H9 (cell line): Measurements from ENCODE around the gene TMEM229B. TPM values are rescaled to one million over a fixed set of nuclear protein-coding genes. Genes with fewer than 3 reads are reported as not detected.

Experiments
- DNase-seq: peaks from one replicate; pipeline ENCODE4 v3.0.0-alpha.2; 2017
- H2AFZ ChIP-seq: one replicate; pipeline ENCODE4 v1.6.1; 2013; ENCODE audit warnings: mild to moderate bottlenecking, low read length, control low read depth, moderate library complexity
- H2AK5ac ChIP-seq: 2 replicates; pipeline ENCODE4 v1.6.1; 2013; ENCODE audit warnings: low read length, control low read depth, mixed read lengths; ENCODE audit not compliant: insufficient read length
- H2BK120ac ChIP-seq: one replicate; pipeline ENCODE4 v1.6.1; 2013; ENCODE audit warnings: low read depth, mild to moderate bottlenecking, low read length, control low read depth, inconsistent platforms; ENCODE audit not compliant: poor library complexity, severe bottlenecking
- H2BK12ac ChIP-seq: 2 replicates; pipeline ENCODE4 v1.6.1; 2013; ENCODE audit warnings: low read length, control low read depth, mixed read lengths, low read depth; ENCODE audit not compliant: insufficient read length
- H2BK15ac ChIP-seq: 2 replicates; pipeline ENCODE4 v1.6.1; 2013; ENCODE audit warnings: low read depth, low read length, control low read depth
- H2BK20ac ChIP-seq: one replicate; pipeline ENCODE4 v1.6.1; 2013; ENCODE audit warnings: low read depth, mild to moderate bottlenecking, low read length, control low read depth, inconsistent platforms; ENCODE audit not compliant: poor library complexity, severe bottlenecking
- H2BK5ac ChIP-seq: 2 replicates; pipeline ENCODE4 v1.6.1; 2013; ENCODE audit warnings: low read length, control low read depth, mixed read lengths; ENCODE audit not compliant: insufficient read length
- H3K14ac ChIP-seq: 2 replicates; pipeline ENCODE4 v1.6.1; 2013; ENCODE audit warnings: low read length, control low read depth; ENCODE audit not compliant: insufficient read depth
- H3K18ac ChIP-seq: 2 replicates; pipeline ENCODE4 v1.6.1; 2013; ENCODE audit warnings: low read depth, mild to moderate bottlenecking, mixed read lengths, low read length, control low read depth; ENCODE audit not compliant: insufficient read length
- H3K23ac ChIP-seq: 2 replicates; pipeline ENCODE4 v1.6.1; 2013; ENCODE audit warnings: low read length, control low read depth, mixed read lengths, low read depth; ENCODE audit not compliant: insufficient read length
- H3K23me2 ChIP-seq: 2 replicates; pipeline ENCODE4 v1.6.1; 2013; ENCODE audit warnings: low read depth, mild to moderate bottlenecking, mixed read lengths, low read length, control low read depth; ENCODE audit not compliant: insufficient read length, poor library complexity, severe bottlenecking
- H3K27ac ChIP-seq: 2 replicates; pipeline ENCODE4 v1.5.1; 2013; ENCODE audit warnings: low read length, control low read depth, mixed read lengths, low read depth; ENCODE audit not compliant: insufficient read length
- H3K27me3 ChIP-seq: 2 replicates; pipeline ENCODE4 v1.6.1; 2013; ENCODE audit warnings: low read length, control low read depth, inconsistent platforms; ENCODE audit not compliant: insufficient read depth
- H3K4ac ChIP-seq: 2 replicates; pipeline ENCODE4 v1.6.1; 2013; ENCODE audit warnings: low read depth, mild to moderate bottlenecking, control low read depth, inconsistent platforms, low read length, moderate library complexity
- H3K4me1 ChIP-seq: 2 replicates; pipeline ENCODE4 v1.6.1; 2013; ENCODE audit warnings: low read length, control low read depth, inconsistent platforms; ENCODE audit not compliant: insufficient read depth
- H3K4me2 ChIP-seq: 2 replicates; pipeline ENCODE4 v1.6.1; 2013; ENCODE audit warnings: low read length, control low read depth, mixed read lengths; ENCODE audit not compliant: insufficient read length, insufficient read depth
- H3K56ac ChIP-seq: 2 replicates; pipeline ENCODE4 v1.6.1; 2013; ENCODE audit warnings: low read depth, mild to moderate bottlenecking, mixed read lengths, low read length, control low read depth; ENCODE audit not compliant: insufficient read length
- H3K79me1 ChIP-seq: 2 replicates; pipeline ENCODE4 v1.6.1; 2013; ENCODE audit warnings: low read depth, mild to moderate bottlenecking, moderate library complexity, low read length, control low read depth, inconsistent platforms; ENCODE audit not compliant: insufficient read depth, poor library complexity, severe bottlenecking
- H3K79me2 ChIP-seq: 2 replicates; pipeline ENCODE4 v1.6.1; 2013; ENCODE audit warnings: low read length, control low read depth, inconsistent platforms; ENCODE audit not compliant: insufficient read depth
- H3K9ac ChIP-seq: 2 replicates; pipeline ENCODE4 v1.6.1; 2013; ENCODE audit warnings: low read length, control low read depth, mixed read lengths; ENCODE audit not compliant: insufficient read length; ENCODE audit errors: extremely low read depth
- H3K9me3 ChIP-seq: one replicate; pipeline ENCODE4 v1.6.1; 2013; ENCODE audit warnings: low read depth, low read length, inconsistent platforms; ENCODE audit not compliant: control insufficient read depth
- H3T11ph ChIP-seq: one replicate; pipeline ENCODE4 v1.6.1; 2013; ENCODE audit warnings: mild to moderate bottlenecking, low read length, control low read depth, inconsistent platforms
- H4K20me1 ChIP-seq: one replicate; pipeline ENCODE4 v1.6.1; 2013; ENCODE audit not compliant: control insufficient read depth, insufficient read length, insufficient read depth
- H4K5ac ChIP-seq: 2 replicates; pipeline ENCODE4 v1.6.1; 2013; ENCODE audit warnings: low read depth, mild to moderate bottlenecking, mixed read lengths, low read length, control low read depth; ENCODE audit not compliant: insufficient read length
- H4K8ac ChIP-seq: replicated peaks from 2 replicates; pipeline ENCODE4 v1.6.1; 2013; ENCODE audit warnings: low read length, control low read depth, mixed read lengths, low read depth; ENCODE audit not compliant: insufficient read length
- H4K91ac ChIP-seq: 2 replicates; pipeline ENCODE4 v1.6.1; 2013; ENCODE audit warnings: low read depth, mild to moderate bottlenecking, moderate library complexity, mixed read lengths, low read length, control low read depth; ENCODE audit not compliant: insufficient read length
- H3K27ac Mint-ChIP-seq, 3 experiments: 2 replicates in 2 of 3; 3 replicates in 1 of 3; pipeline ENCODE4 v1.8.0; 2020 to 2021; ENCODE audit warnings: mixed read lengths in 3 of 3, mild to moderate bottlenecking in 1 of 3, moderate library complexity in 1 of 3
- H3K27me3 Mint-ChIP-seq: 2 replicates; pipeline ENCODE4 v1.8.0; 2021; ENCODE audit warnings: low read depth, mild to moderate bottlenecking, moderate library complexity, mixed read lengths
- H3K36me3 Mint-ChIP-seq, 3 experiments: 2 replicates in 2 of 3; 3 replicates in 1 of 3; pipeline ENCODE4 v1.8.0; 2020 to 2021; ENCODE audit warnings: low read depth in 3 of 3, mixed read lengths in 3 of 3; ENCODE audit not compliant: insufficient read depth in 1 of 3
- H3K4me1 Mint-ChIP-seq, 2 experiments: 2 replicates each; pipeline ENCODE4 v1.8.0; 2020; ENCODE audit warnings: mixed read lengths in 2 of 2
- H3K4me3 Mint-ChIP-seq, 2 experiments: 2 replicates in 1 of 2; 3 replicates in 1 of 2; pipeline ENCODE4 v1.8.0; 2020 to 2021; ENCODE audit warnings: mild to moderate bottlenecking in 2 of 2, mixed read lengths in 2 of 2, moderate library complexity in 1 of 2
- H3K9me3 Mint-ChIP-seq, 2 experiments: 2 replicates in 1 of 2; 3 replicates in 1 of 2; pipeline ENCODE4 v1.8.0; 2020; ENCODE audit warnings: mild to moderate bottlenecking in 2 of 2, mixed read lengths in 2 of 2, moderate library complexity in 1 of 2
- WGBS: extraction: QIAGEN DNeasy Blood & Tissue Kit; methylation state at CpG from one replicate; pipeline ENCODE4 v1.1.7; 2013; ENCODE audit warnings: missing lambda C conversion rate, low lambda C conversion rate, mixed read lengths; ENCODE audit not compliant: insufficient read length; ENCODE audit errors: extremely low coverage; 5-methylcytosine and 5-hydroxymethylcytosine counted together
- total RNA-seq: library from RNA; stranded (reverse); gene quantifications from 2 replicates; pipeline ENCODE4 v1.2.1, GENCODE V29; 2021
- TF ChIP-seq, protein P1 (sequence below): fragments of 200-600 bp; sonication (generic); conservative IDR thresholded peaks from 3 replicates; pipeline ENCODE4 v1.8.0; 2021; ENCODE audit warnings: antibody characterized with exemption, mild to moderate bottlenecking

The TMEM229B gene
- total RNA-seq, 1 experiment from 2014 or later: 0.24 TPM

DNA sequence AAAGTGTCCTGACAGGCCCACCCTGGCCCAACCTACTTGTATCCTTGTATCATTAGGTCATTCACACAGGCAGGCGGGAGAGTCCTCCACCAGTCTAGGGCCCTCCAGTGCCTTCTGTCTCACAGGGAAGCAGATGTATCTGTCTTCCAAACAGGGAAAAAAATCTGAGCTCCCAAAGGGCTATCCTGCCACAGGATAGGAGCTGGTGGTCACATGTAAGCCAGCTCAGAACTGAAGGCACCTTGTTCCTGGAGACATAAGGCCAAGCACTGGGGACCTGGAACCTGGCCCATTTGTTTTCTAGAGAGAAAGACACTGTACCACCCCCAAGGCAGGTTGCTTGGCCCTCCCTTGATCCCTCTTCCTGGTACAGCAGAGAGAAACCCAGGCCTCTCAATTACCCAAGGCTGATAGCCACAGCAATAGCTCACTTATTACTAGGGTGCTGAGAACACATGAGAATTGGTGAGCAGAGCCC is 25.1 kb upstream of the TMEM229B start:
- no peaks in the 10 kb centered on the region for H3K79me1 ChIP-seq
- H3K9me3 ChIP-seq: no peaks in the 10 kb centered on the region
- H3K23ac ChIP-seq: no peak overlapping the region
- Mint-ChIP-seq H3K4me1 (peaks cover 0 to 5% of the 10 kb centered on the region in 2 experiments; a peak in 2 of 4 replicates), H3K27ac (peak overlapping the region in 1 of 3 experiments; percentile 23; a peak in 1 of 7 replicates), H3K9me3 (no peaks in the 10 kb centered on the region), H3K36me3 (no peaks in the 10 kb centered on the region), H3K4me3 (peak overlapping the region; percentile 68 to 84; a peak in 4 of 5 replicates), H3K27me3 (peaks cover 78% of the 10 kb centered on the region)
- no peak overlapping the region for H3K9ac ChIP-seq
- H3K4ac ChIP-seq: no peak overlapping the region
- no peak overlapping the region for H4K5ac ChIP-seq
- H2BK120ac ChIP-seq: no peak overlapping the region
- no peak overlapping the region for H4K91ac ChIP-seq
- no peak overlapping the region for H2AK5ac ChIP-seq
- H2BK20ac ChIP-seq: no peak overlapping the region
- no peak overlapping the region for H2AFZ ChIP-seq
- H3K4me2 ChIP-seq: no peak overlapping the region
- no peak for DNase-seq
- H3K18ac ChIP-seq: no peak overlapping the region
- H3K14ac ChIP-seq: no peak overlapping the region
- H3T11ph ChIP-seq: no peak overlapping the region
- H2BK5ac ChIP-seq: no peak overlapping the region
- no peak overlapping the region for H3K56ac ChIP-seq
- H2BK12ac ChIP-seq: no peak overlapping the region
- no peak overlapping the region for H4K8ac ChIP-seq
- H4K20me1 ChIP-seq: no peaks in the 10 kb centered on the region
- H3K79me2 ChIP-seq: no peaks in the 10 kb centered on the region
- H2BK15ac ChIP-seq: no peak overlapping the region
- H3K27ac ChIP-seq: no peak overlapping the region
- H3K27me3 ChIP-seq: peaks cover 12% of the 10 kb centered on the region; the same call in 1 of the 2 replicates
- TF ChIP-seq, protein P1, sequence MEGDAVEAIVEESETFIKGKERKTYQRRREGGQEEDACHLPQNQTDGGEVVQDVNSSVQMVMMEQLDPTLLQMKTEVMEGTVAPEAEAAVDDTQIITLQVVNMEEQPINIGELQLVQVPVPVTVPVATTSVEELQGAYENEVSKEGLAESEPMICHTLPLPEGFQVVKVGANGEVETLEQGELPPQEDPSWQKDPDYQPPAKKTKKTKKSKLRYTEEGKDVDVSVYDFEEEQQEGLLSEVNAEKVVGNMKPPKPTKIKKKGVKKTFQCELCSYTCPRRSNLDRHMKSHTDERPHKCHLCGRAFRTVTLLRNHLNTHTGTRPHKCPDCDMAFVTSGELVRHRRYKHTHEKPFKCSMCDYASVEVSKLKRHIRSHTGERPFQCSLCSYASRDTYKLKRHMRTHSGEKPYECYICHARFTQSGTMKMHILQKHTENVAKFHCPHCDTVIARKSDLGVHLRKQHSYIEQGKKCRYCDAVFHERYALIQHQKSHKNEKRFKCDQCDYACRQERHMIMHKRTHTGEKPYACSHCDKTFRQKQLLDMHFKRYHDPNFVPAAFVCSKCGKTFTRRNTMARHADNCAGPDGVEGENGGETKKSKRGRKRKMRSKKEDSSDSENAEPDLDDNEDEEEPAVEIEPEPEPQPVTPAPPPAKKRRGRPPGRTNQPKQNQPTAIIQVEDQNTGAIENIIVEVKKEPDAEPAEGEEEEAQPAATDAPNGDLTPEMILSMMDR: no peak
- WGBS: no CpG with 5 or more reads among the region's 1 CpG
- H3K4me1 ChIP-seq: no peaks in the 10 kb centered on the region; the same call in 1 of the 2 replicates
- H3K23me2 ChIP-seq: peaks cover 5% of the 10 kb centered on the region
